ENCODE measurements around the gene PNPLA7. TPM values are rescaled to one million over a fixed set of nuclear protein-coding genes. Genes with fewer than 3 reads are reported as not detected.
A peak's percentile ranks its signal among the peaks of the same experiment; 100 is the strongest.

Gene PNPLA7
- total and polyA plus RNA-seq, 2 of the 13 experiments (the other 11 are each of a cell fraction or from before 2014, with no cell fraction given), result 0.42 to 1.5 TPM

DNA sequence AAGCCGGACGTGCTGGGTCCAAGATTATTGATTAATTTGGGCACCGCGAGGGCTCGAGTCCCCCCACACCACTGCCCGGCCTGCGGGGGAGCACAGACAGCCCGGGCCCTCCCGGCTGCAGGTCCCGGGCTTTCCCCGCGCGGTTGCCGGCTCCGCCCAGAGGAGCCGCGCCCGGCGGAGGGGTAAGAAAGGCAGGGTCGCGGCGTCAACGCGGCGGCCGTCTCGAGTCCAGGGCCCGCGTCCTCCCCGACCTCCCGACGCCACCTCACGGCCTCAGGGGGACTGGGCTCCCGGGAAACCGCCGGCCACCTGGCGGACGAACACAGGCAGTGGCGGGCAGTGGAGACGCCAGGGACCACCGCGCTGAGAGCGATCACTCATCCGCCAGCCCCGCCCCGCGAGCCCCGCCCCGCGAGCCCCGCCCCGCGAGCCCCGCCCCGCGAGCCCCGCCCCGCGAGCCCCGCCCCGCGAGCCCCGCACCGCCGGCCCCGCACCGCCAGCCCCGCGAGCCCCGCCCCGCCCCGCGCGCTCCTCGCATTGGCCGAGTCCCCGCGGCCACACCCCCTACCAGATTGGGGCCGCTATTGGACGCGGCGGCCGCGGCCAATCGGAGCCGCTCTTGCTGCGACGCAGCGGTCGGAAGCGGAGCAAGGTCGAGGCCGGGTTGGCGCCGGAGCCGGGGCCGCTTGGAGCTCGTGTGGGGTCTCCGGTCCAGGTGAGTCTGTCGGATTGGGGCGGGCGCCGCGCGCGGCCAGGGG, 1.2 kb upstream of the PNPLA7 start, which contains the start of gene MRPL41 (continued):
- TF ChIP-seq CHD4 (IDR thresholded peaks at IDR 0.05; ENCODE audit: borderline replicate concordance, low read length), result no peak
- no peak; the same call in 1 of the 2 replicates for TF ChIP-seq CBX5 (CRISPR knock-in tag; IDR thresholded peaks at IDR 0.05; ENCODE audit: borderline replicate concordance)
- TF ChIP-seq, protein P1, sequence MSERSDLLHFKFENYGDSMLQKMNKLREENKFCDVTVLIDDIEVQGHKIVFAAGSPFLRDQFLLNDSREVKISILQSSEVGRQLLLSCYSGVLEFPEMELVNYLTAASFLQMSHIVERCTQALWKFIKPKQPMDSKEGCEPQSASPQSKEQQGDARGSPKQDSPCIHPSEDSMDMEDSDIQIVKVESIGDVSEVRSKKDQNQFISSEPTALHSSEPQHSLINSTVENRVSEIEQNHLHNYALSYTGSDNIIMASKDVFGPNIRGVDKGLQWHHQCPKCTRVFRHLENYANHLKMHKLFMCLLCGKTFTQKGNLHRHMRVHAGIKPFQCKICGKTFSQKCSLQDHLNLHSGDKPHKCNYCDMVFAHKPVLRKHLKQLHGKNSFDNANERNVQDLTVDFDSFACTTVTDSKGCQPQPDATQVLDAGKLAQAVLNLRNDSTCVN (CRISPR knock-in tag; IDR thresholded peaks at IDR 0.05; ENCODE audit: borderline replicate concordance), result no peak
- TF ChIP-seq TBP (CRISPR knock-in tag; IDR thresholded peaks at IDR 0.05), result no peak
- TF ChIP-seq, protein P2, sequence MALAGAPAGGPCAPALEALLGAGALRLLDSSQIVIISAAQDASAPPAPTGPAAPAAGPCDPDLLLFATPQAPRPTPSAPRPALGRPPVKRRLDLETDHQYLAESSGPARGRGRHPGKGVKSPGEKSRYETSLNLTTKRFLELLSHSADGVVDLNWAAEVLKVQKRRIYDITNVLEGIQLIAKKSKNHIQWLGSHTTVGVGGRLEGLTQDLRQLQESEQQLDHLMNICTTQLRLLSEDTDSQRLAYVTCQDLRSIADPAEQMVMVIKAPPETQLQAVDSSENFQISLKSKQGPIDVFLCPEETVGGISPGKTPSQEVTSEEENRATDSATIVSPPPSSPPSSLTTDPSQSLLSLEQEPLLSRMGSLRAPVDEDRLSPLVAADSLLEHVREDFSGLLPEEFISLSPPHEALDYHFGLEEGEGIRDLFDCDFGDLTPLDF (CRISPR knock-in tag; IDR thresholded peaks at IDR 0.05), result no peak
- TF ChIP-seq, protein P3, sequence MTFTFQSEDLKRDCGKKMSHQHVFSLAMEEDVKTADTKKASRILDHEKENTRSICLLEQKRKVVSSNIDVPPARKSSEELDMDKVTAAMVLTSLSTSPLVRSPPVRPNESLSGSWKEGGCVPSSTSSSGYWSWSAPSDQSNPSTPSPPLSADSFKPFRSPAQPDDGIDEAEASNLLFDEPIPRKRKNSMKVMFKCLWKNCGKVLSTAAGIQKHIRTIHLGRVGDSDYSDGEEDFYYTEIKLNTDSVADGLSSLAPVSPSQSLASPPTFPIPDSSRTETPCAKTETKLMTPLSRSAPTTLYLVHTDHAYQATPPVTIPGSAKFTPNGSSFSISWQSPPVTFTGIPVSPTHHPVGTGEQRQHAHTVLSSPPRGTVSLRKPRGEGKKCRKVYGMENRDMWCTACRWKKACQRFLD (CRISPR knock-in tag; IDR thresholded peaks at IDR 0.05; ENCODE audit: borderline replicate concordance), result 0 out of 2 replicates have a peak, but pooled peaks have one; percentile 7
- TF ChIP-seq FOXK2 (IDR thresholded peaks at IDR 0.05), result no peak
- TF ChIP-seq ONECUT2 (CRISPR knock-in tag; IDR thresholded peaks at IDR 0.05), result peak; percentile 45
- TF ChIP-seq MXD4 (CRISPR knock-in tag; IDR thresholded peaks at IDR 0.05), result no peak
- peak; percentile 36; the same call in 1 of the 2 replicates for TF ChIP-seq MAZ (IDR thresholded peaks at IDR 0.05; ENCODE audit: borderline replicate concordance, low read depth, low read length)
- TF ChIP-seq MAZ (CRISPR knock-in tag; IDR thresholded peaks at IDR 0.05; ENCODE audit: low read depth), result peak; percentile 77
- TF ChIP-seq MATR3 (CRISPR knock-in tag; IDR thresholded peaks at IDR 0.05), result no peak
- TF ChIP-seq, protein P4, sequence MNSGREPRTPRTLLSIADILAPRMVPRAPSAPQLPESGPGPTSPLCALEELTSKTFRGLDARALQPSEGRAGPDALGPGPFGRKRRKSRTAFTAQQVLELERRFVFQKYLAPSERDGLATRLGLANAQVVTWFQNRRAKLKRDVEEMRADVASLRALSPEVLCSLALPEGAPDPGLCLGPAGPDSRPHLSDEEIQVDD (CRISPR knock-in tag; IDR thresholded peaks at IDR 0.05; ENCODE audit: borderline replicate concordance), result no peak
- TF ChIP-seq CBX1 (IDR thresholded peaks at IDR 0.05; ENCODE audit: low read depth), result no peak
- no peak for TF ChIP-seq ATRX (CRISPR knock-in tag; IDR thresholded peaks at IDR 0.05; ENCODE audit: borderline replicate concordance)
- no peak for TF ChIP-seq NFKBIZ (CRISPR knock-in tag; IDR thresholded peaks at IDR 0.05)
- TF ChIP-seq, protein P5, sequence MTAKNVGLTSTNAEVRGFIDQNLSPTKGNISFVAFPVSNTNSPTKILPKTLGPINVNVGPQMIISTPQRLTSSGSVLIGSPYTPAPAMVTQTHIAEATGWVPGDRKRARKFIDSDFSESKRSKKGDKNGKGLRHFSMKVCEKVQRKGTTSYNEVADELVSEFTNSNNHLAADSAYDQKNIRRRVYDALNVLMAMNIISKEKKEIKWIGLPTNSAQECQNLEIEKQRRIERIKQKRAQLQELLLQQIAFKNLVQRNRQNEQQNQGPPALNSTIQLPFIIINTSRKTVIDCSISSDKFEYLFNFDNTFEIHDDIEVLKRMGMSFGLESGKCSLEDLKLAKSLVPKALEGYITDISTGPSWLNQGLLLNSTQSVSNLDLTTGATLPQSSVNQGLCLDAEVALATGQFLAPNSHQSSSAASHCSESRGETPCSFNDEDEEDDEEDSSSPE (CRISPR knock-in tag; IDR thresholded peaks at IDR 0.05), result no peak; the same call in 1 of the 2 replicates
- TF ChIP-seq SRSF1 (optimal IDR thresholded peaks at IDR 0.05; ENCODE audit: low read depth, low read length), result no peak
- TF ChIP-seq TGIF2 (CRISPR knock-in tag; IDR thresholded peaks at IDR 0.05), result no peak
- TF ChIP-seq ZNF256 (CRISPR knock-in tag; conservative IDR thresholded peaks at IDR 0.05), result no peak
- TF ChIP-seq, protein P6, sequence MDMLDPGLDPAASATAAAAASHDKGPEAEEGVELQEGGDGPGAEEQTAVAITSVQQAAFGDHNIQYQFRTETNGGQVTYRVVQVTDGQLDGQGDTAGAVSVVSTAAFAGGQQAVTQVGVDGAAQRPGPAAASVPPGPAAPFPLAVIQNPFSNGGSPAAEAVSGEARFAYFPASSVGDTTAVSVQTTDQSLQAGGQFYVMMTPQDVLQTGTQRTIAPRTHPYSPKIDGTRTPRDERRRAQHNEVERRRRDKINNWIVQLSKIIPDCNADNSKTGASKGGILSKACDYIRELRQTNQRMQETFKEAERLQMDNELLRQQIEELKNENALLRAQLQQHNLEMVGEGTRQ (IDR thresholded peaks at IDR 0.05; ENCODE audit: low read depth, low read length), result no peak
- TF ChIP-seq, protein P6 (CRISPR knock-in tag; IDR thresholded peaks at IDR 0.05; ENCODE audit: borderline replicate concordance), result no peak
- TF ChIP-seq MTF1 (CRISPR knock-in tag; IDR thresholded peaks at IDR 0.05), result no peak
- TF ChIP-seq WIZ (CRISPR knock-in tag; IDR thresholded peaks at IDR 0.05), result no peak

All from HepG2 (cell line).